ENCODE results near the gene ANKRD44.
A peak's percentile ranks its signal among the peaks of the same experiment; 100 is the strongest.

ANKRD44 gene

GRCh38 chr2:197195518-197195917 lies 115.1 kb downstream of the ANKRD44 start:
- no peak for DNase-seq
- Histone ChIP-seq H3K27ac (ENCODE audit: insufficient read depth, low read length, poor library complexity, severe bottlenecking) (peak overlapping the region; percentile 81), H3K9me3 (ENCODE audit: control insufficient read depth, low read length) (no peaks in the 10 kb centered on the region), H3K27me3 (replicated peaks; ENCODE audit: control insufficient read depth, insufficient read depth, low read length, poor library complexity, severe bottlenecking) (no peaks in the 10 kb centered on the region), H3K4me3 (ENCODE audit: insufficient read depth, low read depth, low read length, poor library complexity, severe bottlenecking) (peak overlapping the region; percentile 8), H3K4me1 (ENCODE audit: control insufficient read depth, insufficient read depth, low read length, poor library complexity, severe bottlenecking) (peaks cover 55% of the 10 kb centered on the region), H3K36me3 (ENCODE audit: control insufficient read depth, insufficient read depth, low read length) (no peaks in the 10 kb centered on the region)

GRCh38 chr2:197191940-197192322 lies 118.6 kb downstream of the ANKRD44 start:
- peak overlapping the region; percentile 5 for H3K4me3 ChIP-seq (ENCODE audit: insufficient read depth, low read depth, low read length, poor library complexity, severe bottlenecking)
- peak overlapping the region; percentile 70 for H3K27ac ChIP-seq (ENCODE audit: insufficient read depth, low read length, poor library complexity, severe bottlenecking)
- peak; percentile 51 to 57 (median 52) for DNase-seq
- H3K27me3 ChIP-seq (replicated peaks; ENCODE audit: control insufficient read depth, insufficient read depth, low read length, poor library complexity, severe bottlenecking), result no peaks in the 10 kb centered on the region
- H3K36me3 ChIP-seq (ENCODE audit: control insufficient read depth, insufficient read depth, low read length), result peaks cover 4% of the 10 kb centered on the region
- no peaks in the 10 kb centered on the region for H3K9me3 ChIP-seq (ENCODE audit: control insufficient read depth, low read length)
- H3K4me1 ChIP-seq (ENCODE audit: control insufficient read depth, insufficient read depth, low read length, poor library complexity, severe bottlenecking), result peaks cover 39% of the 10 kb centered on the region

- no peak overlapping the region for H3K4me3 ChIP-seq (ENCODE audit: insufficient read depth, low read depth, low read length, poor library complexity, severe bottlenecking)
- H3K36me3 ChIP-seq (ENCODE audit: control insufficient read depth, insufficient read depth, low read length), result peaks cover 4% of the 10 kb centered on the region
- H3K27me3 ChIP-seq (replicated peaks; ENCODE audit: control insufficient read depth, insufficient read depth, low read length, poor library complexity, severe bottlenecking), result no peaks in the 10 kb centered on the region
- H3K4me1 ChIP-seq (ENCODE audit: control insufficient read depth, insufficient read depth, low read length, poor library complexity, severe bottlenecking), result peaks cover 33% of the 10 kb centered on the region
- H3K9me3 ChIP-seq (ENCODE audit: control insufficient read depth, low read length), result no peaks in the 10 kb centered on the region
- DNase-seq, result no peak
- peak overlapping the region; percentile 70 for H3K27ac ChIP-seq (ENCODE audit: insufficient read depth, low read length, poor library complexity, severe bottlenecking)
These were observed 119.2 kb downstream of the ANKRD44 start for GRCh38 chr2:197191177-197191939.

GRCh38 chr2:197190100-197190432 lies 120.5 kb downstream of the ANKRD44 start:
- Histone ChIP-seq H3K27me3 (replicated peaks; ENCODE audit: control insufficient read depth, insufficient read depth, low read length, poor library complexity, severe bottlenecking) (no peaks in the 10 kb centered on the region), H3K4me1 (ENCODE audit: control insufficient read depth, insufficient read depth, low read length, poor library complexity, severe bottlenecking) (peaks cover 20% of the 10 kb centered on the region), H3K27ac (ENCODE audit: insufficient read depth, low read length, poor library complexity, severe bottlenecking) (no peak overlapping the region), H3K9me3 (ENCODE audit: control insufficient read depth, low read length) (no peaks in the 10 kb centered on the region), H3K4me3 (ENCODE audit: insufficient read depth, low read depth, low read length, poor library complexity, severe bottlenecking) (no peak overlapping the region), H3K36me3 (ENCODE audit: control insufficient read depth, insufficient read depth, low read length) (peaks cover 13% of the 10 kb centered on the region)
- no peak for DNase-seq

- DNase-seq, result no peak
- Histone ChIP-seq H3K27me3 (replicated peaks; ENCODE audit: control insufficient read depth, insufficient read depth, low read length, poor library complexity, severe bottlenecking) (no peaks in the 10 kb centered on the region), H3K4me3 (ENCODE audit: insufficient read depth, low read depth, low read length, poor library complexity, severe bottlenecking) (no peak overlapping the region), H3K4me1 (ENCODE audit: control insufficient read depth, insufficient read depth, low read length, poor library complexity, severe bottlenecking) (peaks cover 19% of the 10 kb centered on the region), H3K36me3 (ENCODE audit: control insufficient read depth, insufficient read depth, low read length) (peaks cover 18% of the 10 kb centered on the region), H3K9me3 (ENCODE audit: control insufficient read depth, low read length) (no peaks in the 10 kb centered on the region), H3K27ac (ENCODE audit: insufficient read depth, low read length, poor library complexity, severe bottlenecking) (no peak overlapping the region)
These were observed 121.0 kb downstream of the ANKRD44 start for GRCh38 chr2:197189426-197190099.

GRCh38 chr2:197185676-197186075 lies 124.9 kb downstream of the ANKRD44 start:
- Histone ChIP-seq H3K4me3 (ENCODE audit: insufficient read depth, low read depth, low read length, poor library complexity, severe bottlenecking) (no peak overlapping the region), H3K27ac (ENCODE audit: insufficient read depth, low read length, poor library complexity, severe bottlenecking) (no peak overlapping the region), H3K4me1 (ENCODE audit: control insufficient read depth, insufficient read depth, low read length, poor library complexity, severe bottlenecking) (no peaks in the 10 kb centered on the region), H3K27me3 (replicated peaks; ENCODE audit: control insufficient read depth, insufficient read depth, low read length, poor library complexity, severe bottlenecking) (no peaks in the 10 kb centered on the region), H3K36me3 (ENCODE audit: control insufficient read depth, insufficient read depth, low read length) (peaks cover 38% of the 10 kb centered on the region), H3K9me3 (ENCODE audit: control insufficient read depth, low read length) (no peaks in the 10 kb centered on the region)
- DNase-seq, result no peak

GRCh38 chr2:197184959-197185586 lies 125.5 kb downstream of the ANKRD44 start:
- Histone ChIP-seq H3K4me1 (ENCODE audit: control insufficient read depth, insufficient read depth, low read length, poor library complexity, severe bottlenecking) (no peaks in the 10 kb centered on the region), H3K9me3 (ENCODE audit: control insufficient read depth, low read length) (no peaks in the 10 kb centered on the region), H3K4me3 (ENCODE audit: insufficient read depth, low read depth, low read length, poor library complexity, severe bottlenecking) (no peak overlapping the region), H3K27me3 (replicated peaks; ENCODE audit: control insufficient read depth, insufficient read depth, low read length, poor library complexity, severe bottlenecking) (no peaks in the 10 kb centered on the region), H3K36me3 (ENCODE audit: control insufficient read depth, insufficient read depth, low read length) (peaks cover 41% of the 10 kb centered on the region), H3K27ac (ENCODE audit: insufficient read depth, low read length, poor library complexity, severe bottlenecking) (no peak overlapping the region)
- DNase-seq, result no peak

- H3K27ac ChIP-seq (ENCODE audit: insufficient read depth, low read length, poor library complexity, severe bottlenecking), result no peak overlapping the region
- no peaks in the 10 kb centered on the region for H3K4me1 ChIP-seq (ENCODE audit: control insufficient read depth, insufficient read depth, low read length, poor library complexity, severe bottlenecking)
- no peaks in the 10 kb centered on the region for H3K27me3 ChIP-seq (replicated peaks; ENCODE audit: control insufficient read depth, insufficient read depth, low read length, poor library complexity, severe bottlenecking)
- H3K9me3 ChIP-seq (ENCODE audit: control insufficient read depth, low read length), result no peaks in the 10 kb centered on the region
- H3K4me3 ChIP-seq (ENCODE audit: insufficient read depth, low read depth, low read length, poor library complexity, severe bottlenecking), result no peak overlapping the region
- no peak for DNase-seq
- peaks cover 45% of the 10 kb centered on the region for H3K36me3 ChIP-seq (ENCODE audit: control insufficient read depth, insufficient read depth, low read length)
These were observed 127.2 kb downstream of the ANKRD44 start for GRCh38 chr2:197183355-197183754.

- no peak overlapping the region for H3K4me3 ChIP-seq (ENCODE audit: insufficient read depth, low read depth, low read length, poor library complexity, severe bottlenecking)
- H3K27ac ChIP-seq (ENCODE audit: insufficient read depth, low read length, poor library complexity, severe bottlenecking), result no peak overlapping the region
- H3K36me3 ChIP-seq (ENCODE audit: control insufficient read depth, insufficient read depth, low read length), result peaks cover 41% of the 10 kb centered on the region
- H3K4me1 ChIP-seq (ENCODE audit: control insufficient read depth, insufficient read depth, low read length, poor library complexity, severe bottlenecking), result no peaks in the 10 kb centered on the region
- H3K27me3 ChIP-seq (replicated peaks; ENCODE audit: control insufficient read depth, insufficient read depth, low read length, poor library complexity, severe bottlenecking), result no peaks in the 10 kb centered on the region
- H3K9me3 ChIP-seq (ENCODE audit: control insufficient read depth, low read length), result no peaks in the 10 kb centered on the region
- DNase-seq, result no peak
These were observed 127.9 kb downstream of the ANKRD44 start for GRCh38 chr2:197182668-197183067.

GRCh38 chr2:197181491-197181890 lies 129.1 kb downstream of the ANKRD44 start:
- H3K27ac ChIP-seq (ENCODE audit: insufficient read depth, low read length, poor library complexity, severe bottlenecking), result no peak overlapping the region
- DNase-seq, result no peak
- no peak overlapping the region for H3K4me3 ChIP-seq (ENCODE audit: insufficient read depth, low read depth, low read length, poor library complexity, severe bottlenecking)
- H3K9me3 ChIP-seq (ENCODE audit: control insufficient read depth, low read length), result no peaks in the 10 kb centered on the region
- peaks cover 41% of the 10 kb centered on the region for H3K36me3 ChIP-seq (ENCODE audit: control insufficient read depth, insufficient read depth, low read length)
- no peaks in the 10 kb centered on the region for H3K4me1 ChIP-seq (ENCODE audit: control insufficient read depth, insufficient read depth, low read length, poor library complexity, severe bottlenecking)
- H3K27me3 ChIP-seq (replicated peaks; ENCODE audit: control insufficient read depth, insufficient read depth, low read length, poor library complexity, severe bottlenecking), result no peaks in the 10 kb centered on the region
